Measurements from ENCODE around the gene FDPS. TPM values are rescaled to one million over a fixed set of nuclear protein-coding genes. Genes with fewer than 3 reads are reported as not detected.

FDPS gene
- total RNA-seq, 1 donor from 2014 or later: 242 TPM

DNA sequence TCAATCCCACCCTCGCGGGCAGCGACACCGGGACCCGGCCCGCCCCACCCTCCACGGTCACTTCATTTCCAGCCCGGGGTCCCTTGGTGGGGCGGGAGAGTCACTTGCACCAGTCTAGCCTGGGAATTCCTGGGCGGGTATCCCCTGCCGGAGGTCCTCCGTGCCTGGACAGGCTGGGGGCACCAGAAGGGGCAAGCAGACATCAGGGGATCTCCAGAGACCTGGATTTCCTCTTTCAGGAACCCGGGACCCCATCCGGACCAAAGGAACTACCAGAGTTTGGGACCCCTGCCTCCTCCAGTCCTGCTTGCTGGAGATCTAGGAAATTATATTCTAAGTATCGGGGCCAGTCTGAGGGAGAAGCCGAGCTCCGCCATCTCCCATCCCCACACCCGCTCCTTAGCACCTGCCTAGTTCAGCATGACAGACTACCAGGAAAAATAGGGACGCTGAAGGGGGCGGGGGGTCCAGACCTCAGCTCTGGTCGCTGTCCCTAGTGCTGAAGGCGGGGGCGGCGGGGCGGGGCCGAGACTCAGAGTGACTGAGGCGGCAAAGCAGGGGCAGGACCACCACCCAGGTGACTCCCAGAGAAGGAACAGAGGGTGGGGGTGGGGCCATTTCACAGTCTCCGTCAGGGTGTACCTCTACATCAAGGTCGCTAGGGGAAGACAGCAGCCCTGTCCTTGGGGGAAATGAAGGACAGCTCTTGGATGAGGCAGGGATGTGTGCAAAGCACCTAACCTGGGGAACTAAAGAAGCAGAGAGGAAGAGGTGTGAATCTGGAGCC lies 30.6 kb upstream of the FDPS start:
- ATAC-seq (ENCODE audit: low read depth): peak; percentile 16
- intact Hi-C loops (cut with micrococcal nuclease): loop anchor here (1.0 to 10.0 kb wide), 6 partner anchors 16 to 287 kb away; partner anchors contain the start of genes ASH1L, FDPS and SCAMP3
- TF ChIP-seq, protein P1, sequence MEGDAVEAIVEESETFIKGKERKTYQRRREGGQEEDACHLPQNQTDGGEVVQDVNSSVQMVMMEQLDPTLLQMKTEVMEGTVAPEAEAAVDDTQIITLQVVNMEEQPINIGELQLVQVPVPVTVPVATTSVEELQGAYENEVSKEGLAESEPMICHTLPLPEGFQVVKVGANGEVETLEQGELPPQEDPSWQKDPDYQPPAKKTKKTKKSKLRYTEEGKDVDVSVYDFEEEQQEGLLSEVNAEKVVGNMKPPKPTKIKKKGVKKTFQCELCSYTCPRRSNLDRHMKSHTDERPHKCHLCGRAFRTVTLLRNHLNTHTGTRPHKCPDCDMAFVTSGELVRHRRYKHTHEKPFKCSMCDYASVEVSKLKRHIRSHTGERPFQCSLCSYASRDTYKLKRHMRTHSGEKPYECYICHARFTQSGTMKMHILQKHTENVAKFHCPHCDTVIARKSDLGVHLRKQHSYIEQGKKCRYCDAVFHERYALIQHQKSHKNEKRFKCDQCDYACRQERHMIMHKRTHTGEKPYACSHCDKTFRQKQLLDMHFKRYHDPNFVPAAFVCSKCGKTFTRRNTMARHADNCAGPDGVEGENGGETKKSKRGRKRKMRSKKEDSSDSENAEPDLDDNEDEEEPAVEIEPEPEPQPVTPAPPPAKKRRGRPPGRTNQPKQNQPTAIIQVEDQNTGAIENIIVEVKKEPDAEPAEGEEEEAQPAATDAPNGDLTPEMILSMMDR (IDR thresholded peaks at IDR 0.05): no peak
- Mint-ChIP-seq H3K9me3 (no peaks in the 10 kb centered on the region), H3K4me3 (peak overlapping the region; percentile 79), H3K27me3 (no peaks in the 10 kb centered on the region), H3K27ac (no peak overlapping the region), H3K4me1 (peaks cover 30% of the 10 kb centered on the region), H3K36me3 (ENCODE audit: low read depth) (peaks cover 2% of the 10 kb centered on the region)
- DNase-seq: peak; percentile 66
- ChIA-PET POLR2A (interaction anchor here (0.5 to 1.5 kb wide), 3 partner anchors 16 to 43 kb away, joined by 3 to 5 read pairs (median 4); partner anchors contain the start of genes FDPS, RUSC1 and SCAMP3), CTCF (interaction anchor here (0.8 to 1.4 kb wide), 4 partner anchors 27 to 84 kb away, joined by 3 to 6 read pairs (median 4); partner anchors contain the start of gene FDPS)

DNA sequence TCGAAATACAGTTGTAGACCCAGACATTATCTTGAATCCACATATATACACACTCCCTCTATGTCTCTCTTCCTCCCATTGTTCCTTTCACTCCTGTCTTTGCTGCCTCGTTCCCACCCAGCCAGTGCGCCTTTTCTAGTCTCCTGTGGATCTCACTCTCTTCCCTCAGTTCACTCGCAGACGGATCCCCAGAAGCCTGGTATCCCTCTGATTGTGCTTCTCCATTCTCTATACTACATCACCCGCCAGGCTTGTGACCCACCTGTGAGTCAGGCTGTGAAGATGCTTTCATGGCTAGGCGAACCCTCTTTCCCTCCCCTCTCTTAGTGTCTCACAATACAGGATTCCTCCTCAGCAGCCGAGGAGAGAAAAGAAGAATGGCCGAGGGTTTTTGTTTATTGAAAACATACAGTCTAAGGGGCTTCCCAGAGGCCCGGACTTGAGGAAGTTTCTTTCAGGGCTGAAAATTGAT lies 29.9 kb upstream of the FDPS start:
- peak overlapping the region; percentile 79 for H3K4me3 Mint-ChIP-seq
- TF ChIP-seq, protein P1 (IDR thresholded peaks at IDR 0.05): no peak
- CTCF ChIA-PET: interaction anchor here (0.8 to 1.4 kb wide), 4 partner anchors 26 to 85 kb away, joined by 3 to 6 read pairs (median 4); partner anchors contain the start of gene FDPS
- no peak for ATAC-seq (ENCODE audit: low read depth)
- H3K27ac Mint-ChIP-seq: peak overlapping the region; percentile 19
- H3K9me3 Mint-ChIP-seq: no peaks in the 10 kb centered on the region
- POLR2A ChIA-PET: interaction anchor here (1.0 to 1.5 kb wide), 2 partner anchors 17 to 30 kb away, joined by 4 to 5 read pairs; partner anchors contain the start of genes FDPS and SCAMP3
- no peaks in the 10 kb centered on the region for H3K36me3 Mint-ChIP-seq (ENCODE audit: low read depth)
- peaks cover 25% of the 10 kb centered on the region for H3K4me1 Mint-ChIP-seq
- H3K27me3 Mint-ChIP-seq: no peaks in the 10 kb centered on the region
- intact Hi-C loops (cut with micrococcal nuclease): loop anchor here (5.0 to 10.0 kb wide), 2 partner anchors 36 to 286 kb away; partner anchors contain the start of gene ASH1L
- DNase-seq: no peak

DNA sequence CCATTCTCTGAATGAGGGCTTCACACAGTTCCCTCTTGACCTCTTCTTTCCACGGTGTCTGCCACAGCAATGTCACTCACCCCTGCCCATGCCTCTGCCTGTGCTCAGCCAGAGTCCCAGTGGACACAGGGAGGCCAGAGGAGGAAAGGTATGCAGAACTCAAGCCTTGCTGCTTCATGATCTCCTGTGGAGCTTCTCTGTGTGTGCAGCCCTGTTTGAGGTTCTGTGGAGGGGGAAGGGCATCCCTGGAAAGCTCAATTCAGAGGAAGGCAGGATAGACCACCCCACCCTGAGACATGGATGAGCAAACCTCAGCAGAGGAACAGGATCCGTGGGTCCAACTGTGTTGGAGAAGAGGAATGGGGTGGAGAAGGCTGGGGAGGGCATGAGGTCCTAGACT lies 29.4 kb upstream of the FDPS start:
- H3K36me3 Mint-ChIP-seq (ENCODE audit: low read depth): no peaks in the 10 kb centered on the region
- TF ChIP-seq, protein P1 (IDR thresholded peaks at IDR 0.05): no peak
- H3K4me3 Mint-ChIP-seq: no peak overlapping the region
- no peak overlapping the region for H3K27ac Mint-ChIP-seq
- peaks cover 22% of the 10 kb centered on the region for H3K4me1 Mint-ChIP-seq
- intact Hi-C loops (cut with micrococcal nuclease): loop anchor here (5.0 to 10.0 kb wide), 2 partner anchors 37 to 286 kb away; partner anchors contain the start of gene ASH1L
- ATAC-seq (ENCODE audit: low read depth) (no peak), DNase-seq (no peak)
- POLR2A ChIA-PET: interaction anchor here (1.5 kb wide), 1 partner anchor 29 kb away, joined by 5 read pairs; the partner anchor contains the start of gene FDPS
- CTCF ChIA-PET: no interaction called here
- no peaks in the 10 kb centered on the region for H3K9me3 Mint-ChIP-seq
- H3K27me3 Mint-ChIP-seq: no peaks in the 10 kb centered on the region

DNA sequence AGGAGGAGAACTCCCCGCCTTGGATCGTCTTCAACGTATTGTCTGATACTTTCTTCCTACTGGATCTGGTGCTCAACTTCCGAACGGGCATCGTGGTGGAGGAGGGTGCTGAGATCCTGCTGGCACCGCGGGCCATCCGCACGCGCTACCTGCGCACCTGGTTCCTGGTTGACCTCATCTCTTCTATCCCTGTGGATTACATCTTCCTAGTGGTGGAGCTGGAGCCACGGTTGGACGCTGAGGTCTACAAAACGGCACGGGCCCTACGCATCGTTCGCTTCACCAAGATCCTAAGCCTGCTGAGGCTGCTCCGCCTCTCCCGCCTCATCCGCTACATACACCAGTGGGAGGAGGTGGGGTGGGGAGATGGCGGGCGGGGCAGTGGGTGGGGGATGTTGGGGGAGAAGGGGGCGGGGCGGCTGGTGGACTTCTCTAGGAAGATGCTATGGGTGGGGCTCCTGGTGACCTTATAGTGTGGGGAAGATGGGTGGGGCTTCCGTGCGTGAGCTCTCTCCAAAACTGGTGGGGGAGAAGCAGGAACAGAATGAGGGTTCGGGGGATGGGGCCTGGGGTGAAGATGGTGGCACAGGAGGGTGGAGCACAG lies 26.1 kb upstream of the FDPS start:
- peaks cover 8% of the 10 kb centered on the region for H3K4me1 Mint-ChIP-seq
- no peak overlapping the region for H3K27ac Mint-ChIP-seq
- no peak for ATAC-seq (ENCODE audit: low read depth)
- no peak for DNase-seq
- intact Hi-C loops (cut with micrococcal nuclease): no loop called here
- TF ChIP-seq, protein P1 (IDR thresholded peaks at IDR 0.05): no peak
- CTCF ChIA-PET: no interaction called here
- H3K36me3 Mint-ChIP-seq (ENCODE audit: low read depth): no peaks in the 10 kb centered on the region
- POLR2A ChIA-PET: no interaction called here
- H3K9me3 Mint-ChIP-seq: no peaks in the 10 kb centered on the region
- H3K27me3 Mint-ChIP-seq: no peaks in the 10 kb centered on the region
- no peak overlapping the region for H3K4me3 Mint-ChIP-seq
